ENCODE data around the gene NAV3. TPM values are rescaled to one million over a fixed set of nuclear protein-coding genes. Genes with fewer than 3 reads are reported as not detected.

The NAV3 gene
- total RNA-seq, 1 experiment from 2014 or later: 3.0 TPM

DNA sequence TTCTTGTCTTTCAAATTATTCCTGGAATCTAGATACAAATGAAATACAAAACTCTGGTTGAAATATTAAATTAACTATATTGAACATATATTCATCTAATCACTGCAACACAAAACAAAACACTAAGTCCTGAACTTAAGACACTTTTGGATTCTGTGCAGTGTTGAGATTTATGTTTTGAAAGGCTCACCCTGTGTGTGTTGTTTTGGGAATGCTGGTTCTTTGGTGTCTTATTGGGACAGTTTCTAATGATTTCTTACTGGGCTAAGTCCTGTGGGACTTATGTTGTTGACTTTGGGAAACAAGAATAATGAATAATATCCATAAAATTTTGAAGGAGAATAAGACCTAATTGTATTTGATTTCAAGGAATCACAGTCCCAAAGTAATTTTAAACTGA is 153.2 kb downstream of the NAV3 start:
- H3K9me3 Mint-ChIP-seq: no peaks in the 10 kb centered on the region
- H3K14ac ChIP-seq (ENCODE audit: insufficient read depth, low read length): no peak overlapping the region
- H3K27ac ChIP-seq (ENCODE audit: insufficient read length, low read depth, low read length): no peak overlapping the region

More for the DNA sequence above, 153.2 kb downstream of the NAV3 start:
- no peak overlapping the region for H3K9ac ChIP-seq (ENCODE audit: extremely low read depth, insufficient read length, low read length)
- H2BK12ac ChIP-seq (ENCODE audit: insufficient read length, low read depth, low read length): no peak overlapping the region
- H4K8ac ChIP-seq (replicated peaks; ENCODE audit: insufficient read length, low read depth, low read length): no peak overlapping the region
- no peak overlapping the region for H4K5ac ChIP-seq (ENCODE audit: insufficient read length, low read depth, low read length)
- no peak overlapping the region for H2AFZ ChIP-seq (ENCODE audit: low read length)
- no peak overlapping the region for H3T11ph ChIP-seq (ENCODE audit: low read length)
- H2BK5ac ChIP-seq (ENCODE audit: insufficient read length, low read length): no peak overlapping the region
- H2BK120ac ChIP-seq (ENCODE audit: low read depth, low read length, poor library complexity, severe bottlenecking): no peak overlapping the region
- H3K18ac ChIP-seq (ENCODE audit: insufficient read length, low read depth, low read length): no peak overlapping the region
- H3K79me1 ChIP-seq (ENCODE audit: insufficient read depth, low read depth, low read length, poor library complexity, severe bottlenecking): no peaks in the 10 kb centered on the region
- H3K4me2 ChIP-seq (ENCODE audit: insufficient read depth, insufficient read length, low read length): no peak overlapping the region
- H4K20me1 ChIP-seq (ENCODE audit: control insufficient read depth, insufficient read depth, insufficient read length): no peaks in the 10 kb centered on the region
- H3K36me3 Mint-ChIP-seq (ENCODE audit: insufficient read depth in 1 of 3, low read depth in 3 of 3): no peaks in the 10 kb centered on the region
- no peak overlapping the region for H3K4me3 Mint-ChIP-seq
- H3K56ac ChIP-seq (ENCODE audit: insufficient read length, low read depth, low read length): no peak overlapping the region
- H2BK20ac ChIP-seq (ENCODE audit: low read depth, low read length, poor library complexity, severe bottlenecking): no peak overlapping the region
- H4K91ac ChIP-seq (ENCODE audit: insufficient read length, low read depth, low read length): no peak overlapping the region
- H3K23ac ChIP-seq (ENCODE audit: insufficient read length, low read depth, low read length): no peak overlapping the region
- no peak overlapping the region for H3K27ac Mint-ChIP-seq
- H3K23me2 ChIP-seq (ENCODE audit: insufficient read length, low read depth, low read length, poor library complexity, severe bottlenecking): no peaks in the 10 kb centered on the region
- no peaks in the 10 kb centered on the region for H3K79me2 ChIP-seq (ENCODE audit: insufficient read depth, low read length)
- DNase-seq: no peak
- H3K4me1 ChIP-seq (ENCODE audit: insufficient read depth, low read length): no peaks in the 10 kb centered on the region
- H3K4me1 Mint-ChIP-seq: no peaks in the 10 kb centered on the region; a peak in 1 of 4 replicates
- H2AK5ac ChIP-seq (ENCODE audit: insufficient read length, low read length): no peak overlapping the region
- no peaks in the 10 kb centered on the region for H3K27me3 Mint-ChIP-seq (ENCODE audit: low read depth)
- no peaks in the 10 kb centered on the region for H3K27me3 ChIP-seq (ENCODE audit: insufficient read depth, low read length)
- H3K9me3 ChIP-seq (ENCODE audit: control insufficient read depth, low read depth, low read length): no peaks in the 10 kb centered on the region
- TF ChIP-seq, protein P1, sequence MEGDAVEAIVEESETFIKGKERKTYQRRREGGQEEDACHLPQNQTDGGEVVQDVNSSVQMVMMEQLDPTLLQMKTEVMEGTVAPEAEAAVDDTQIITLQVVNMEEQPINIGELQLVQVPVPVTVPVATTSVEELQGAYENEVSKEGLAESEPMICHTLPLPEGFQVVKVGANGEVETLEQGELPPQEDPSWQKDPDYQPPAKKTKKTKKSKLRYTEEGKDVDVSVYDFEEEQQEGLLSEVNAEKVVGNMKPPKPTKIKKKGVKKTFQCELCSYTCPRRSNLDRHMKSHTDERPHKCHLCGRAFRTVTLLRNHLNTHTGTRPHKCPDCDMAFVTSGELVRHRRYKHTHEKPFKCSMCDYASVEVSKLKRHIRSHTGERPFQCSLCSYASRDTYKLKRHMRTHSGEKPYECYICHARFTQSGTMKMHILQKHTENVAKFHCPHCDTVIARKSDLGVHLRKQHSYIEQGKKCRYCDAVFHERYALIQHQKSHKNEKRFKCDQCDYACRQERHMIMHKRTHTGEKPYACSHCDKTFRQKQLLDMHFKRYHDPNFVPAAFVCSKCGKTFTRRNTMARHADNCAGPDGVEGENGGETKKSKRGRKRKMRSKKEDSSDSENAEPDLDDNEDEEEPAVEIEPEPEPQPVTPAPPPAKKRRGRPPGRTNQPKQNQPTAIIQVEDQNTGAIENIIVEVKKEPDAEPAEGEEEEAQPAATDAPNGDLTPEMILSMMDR (conservative IDR thresholded peaks at IDR 0.05): no peak
- no peak overlapping the region for H2BK15ac ChIP-seq (ENCODE audit: low read depth, low read length)
- no peak overlapping the region for H3K4ac ChIP-seq (ENCODE audit: low read depth, low read length)
